GM19468 (cell line): ENCODE results near the gene FAM98B.
A peak's percentile ranks its signal among the peaks of the same experiment; 100 is the strongest.
"Not testable (repeated sequence)": the region's sequence is repeated elsewhere in the genome, so short reads cannot be mapped to it uniquely, and the experiment has no call there.

ENCODE experiments used
- ATAC-seq: cut with Tn5 transposase; IDR thresholded peaks from one replicate; pipeline ENCODE4 v1.9.1; 2021; ENCODE audit warnings: mild to moderate bottlenecking, moderate library complexity, moderate number of reproducible peaks; ENCODE audit not compliant: unreplicated experiment; ENCODE audit errors: extremely low read depth

Gene FAM98B

GRCh38 chr15:38453971-38454695 is at the start of gene FAM98B:
TSS of gene FAM98B (plus strand) at chr15:38454127. CDS start at chr15:38454162, 35 bp downstream.
- peak; percentile 51 for ATAC-seq

DNA sequence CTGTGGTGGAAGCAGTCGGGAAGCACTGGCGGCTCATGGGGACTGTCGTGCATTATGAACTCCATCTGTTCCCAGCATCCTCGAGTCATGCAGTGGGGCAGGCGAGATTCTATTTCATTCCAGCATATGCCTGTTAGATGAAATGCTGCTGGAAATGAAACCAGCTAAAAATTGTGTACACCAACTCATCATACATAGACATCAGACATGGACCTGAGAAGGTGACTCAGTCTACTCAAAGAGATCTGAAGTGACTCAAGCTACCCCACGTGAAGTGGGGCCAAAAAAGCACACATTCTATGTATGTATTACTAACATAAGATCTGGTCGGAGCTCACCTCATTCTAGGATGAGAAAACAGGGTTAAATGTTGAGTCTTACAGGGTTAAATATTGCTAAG is 47.5 kb upstream of the FAM98B start:
- no peak for ATAC-seq

DNA sequence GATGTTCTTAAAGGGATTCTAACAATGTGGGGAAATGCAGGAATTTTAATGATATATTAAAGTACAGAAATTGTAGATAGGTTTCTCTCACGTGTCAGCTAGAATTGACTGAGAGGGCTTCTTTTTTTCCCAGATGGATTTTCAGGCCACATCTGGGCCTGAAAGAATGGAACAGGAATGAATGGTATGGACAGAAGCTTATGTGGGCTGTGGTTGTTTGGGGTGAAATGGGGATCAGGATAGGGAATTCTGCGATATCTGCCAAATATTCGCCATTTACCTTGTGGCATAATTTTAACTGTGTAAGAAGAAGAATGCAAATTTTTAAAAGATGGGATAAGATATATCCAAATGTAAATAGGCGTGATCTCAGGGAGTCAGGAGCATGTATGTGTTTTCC is 45.4 kb upstream of the FAM98B start:
- no peak for ATAC-seq

- no peak for ATAC-seq
Observed at GRCh38 chr15:38411902-38412301, 42.0 kb upstream of the FAM98B start.

DNA sequence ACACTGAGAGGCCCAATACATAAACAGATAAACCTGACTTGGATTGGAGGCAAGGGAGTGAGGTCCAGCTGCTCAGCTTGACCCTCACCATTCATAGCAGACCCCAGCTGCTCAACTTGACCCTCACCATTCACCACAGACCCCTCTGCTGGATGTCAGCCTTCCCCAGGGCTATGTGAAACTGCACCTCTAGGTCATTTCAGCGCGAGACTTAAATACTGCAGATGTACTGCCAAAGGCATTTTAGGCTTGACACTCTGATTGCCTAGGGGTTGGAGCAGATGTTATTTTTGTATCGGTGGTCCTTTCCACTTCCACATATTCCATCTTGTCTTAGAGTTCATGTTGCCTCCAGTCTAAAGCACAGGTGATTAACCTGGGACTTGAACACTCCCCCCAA is 41.5 kb upstream of the FAM98B start:
- ATAC-seq: no peak

GRCh38 chr15:38414357-38414756 is 39.6 kb upstream of the FAM98B start:
- no peak for ATAC-seq

DNA sequence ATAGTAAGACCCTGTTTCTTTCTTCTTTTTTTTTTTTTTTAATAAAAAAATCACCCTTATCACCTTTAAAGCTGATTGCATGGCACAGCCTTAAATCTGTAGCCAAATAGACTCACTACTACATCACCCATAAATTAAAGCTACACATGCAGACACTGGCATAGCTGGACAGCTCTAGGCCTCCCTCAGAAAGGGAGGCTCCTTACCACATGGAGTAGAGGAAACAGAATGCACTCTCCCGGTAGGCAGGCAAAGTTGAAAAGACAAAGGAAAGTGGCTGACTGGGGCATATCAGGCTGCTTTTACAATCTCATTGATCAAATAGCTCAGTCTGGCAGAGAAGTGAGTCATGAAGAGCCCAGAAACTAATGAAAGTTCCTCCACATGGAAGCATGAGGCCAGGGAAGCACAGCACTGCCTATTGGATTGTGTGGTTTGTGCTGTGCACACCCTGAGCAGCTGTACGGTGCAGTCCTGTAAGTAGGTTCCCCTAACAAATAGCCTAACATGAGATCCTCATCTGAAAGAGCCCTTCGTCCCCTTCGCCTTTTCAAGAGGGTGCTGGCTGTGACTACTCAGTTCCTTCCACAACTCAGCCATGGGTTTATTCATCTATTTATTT is 32.7 kb upstream of the FAM98B start:
- no peak for ATAC-seq

DNA sequence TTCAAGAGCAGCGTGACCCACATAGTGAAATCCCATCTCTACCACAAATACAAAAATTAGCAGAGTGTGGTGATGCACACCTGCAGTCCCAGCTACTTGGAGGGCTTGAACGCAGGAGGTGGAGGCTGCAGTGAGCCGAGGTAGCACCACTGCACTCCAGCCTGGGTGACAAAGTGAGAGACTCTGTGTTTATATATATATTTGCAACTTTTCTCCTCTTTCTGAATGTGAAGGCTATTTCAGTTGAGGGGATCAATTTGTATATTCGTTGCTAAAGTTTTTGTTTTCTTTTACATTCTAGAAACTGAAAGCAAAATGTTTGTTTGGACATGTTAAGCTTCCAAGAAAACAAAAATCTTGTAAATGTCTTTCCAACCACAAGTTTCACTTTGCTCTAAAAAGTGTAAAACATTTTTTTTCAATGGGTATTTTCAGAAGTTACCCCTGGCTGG is 29.8 kb upstream of the FAM98B start:
- peak; percentile 33 for ATAC-seq

DNA sequence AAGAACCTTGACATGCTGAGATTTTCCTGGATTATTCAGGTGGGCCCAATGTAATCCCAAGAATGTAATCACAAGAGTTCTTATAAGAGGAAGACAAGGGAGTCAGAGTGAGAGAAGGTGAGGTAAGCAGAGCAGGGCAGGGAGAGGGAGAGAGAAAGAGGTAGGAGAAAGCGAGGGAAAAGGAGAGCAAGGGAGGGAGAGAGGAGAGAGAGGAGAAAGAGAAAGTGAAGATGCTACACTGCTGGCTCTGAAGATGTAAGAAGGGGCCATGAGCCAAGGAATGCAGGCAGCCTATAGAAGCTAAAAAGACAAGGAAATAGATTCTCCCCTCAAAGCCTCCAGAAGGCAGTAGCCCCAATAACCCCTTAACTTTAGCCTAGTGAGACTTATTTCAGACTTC is 28.7 kb upstream of the FAM98B start:
- no peak for ATAC-seq

GRCh38 chr15:38427380-38427779 is 26.5 kb upstream of the FAM98B start:
- no peak for ATAC-seq

DNA sequence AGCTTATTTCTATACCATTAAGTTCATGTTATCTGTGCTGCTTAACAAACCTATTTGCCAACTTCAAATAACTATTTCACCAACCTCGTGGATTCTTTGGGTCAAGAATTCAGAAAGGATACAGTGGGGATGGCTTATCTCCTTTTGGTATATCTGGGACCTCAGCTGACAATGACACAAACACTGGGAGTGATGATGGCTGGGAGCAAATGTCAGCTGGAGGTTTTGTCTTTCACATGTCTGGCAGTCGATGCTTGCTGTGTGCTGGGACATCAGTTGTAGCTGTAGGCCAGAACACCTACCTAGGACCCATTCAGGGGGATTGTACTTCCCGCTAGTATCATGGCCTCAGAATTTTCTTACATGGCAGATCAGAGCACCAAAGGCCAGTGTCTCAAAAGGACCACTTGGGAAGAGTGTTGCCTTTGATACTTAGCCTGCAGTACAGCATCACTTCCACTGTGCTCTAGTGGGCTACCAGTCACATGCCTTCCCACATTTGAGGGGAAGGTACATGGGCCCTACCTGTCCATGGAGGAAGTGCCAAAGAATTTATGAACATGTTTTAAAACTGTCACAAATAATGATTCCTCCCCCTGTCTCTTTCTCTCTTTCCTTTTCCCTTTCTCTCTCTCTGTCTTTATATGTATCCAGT is 23.7 kb upstream of the FAM98B start:
- no peak for ATAC-seq

- ATAC-seq: no peak
Observed at GRCh38 chr15:38436993-38437392, 16.9 kb upstream of the FAM98B start.

DNA sequence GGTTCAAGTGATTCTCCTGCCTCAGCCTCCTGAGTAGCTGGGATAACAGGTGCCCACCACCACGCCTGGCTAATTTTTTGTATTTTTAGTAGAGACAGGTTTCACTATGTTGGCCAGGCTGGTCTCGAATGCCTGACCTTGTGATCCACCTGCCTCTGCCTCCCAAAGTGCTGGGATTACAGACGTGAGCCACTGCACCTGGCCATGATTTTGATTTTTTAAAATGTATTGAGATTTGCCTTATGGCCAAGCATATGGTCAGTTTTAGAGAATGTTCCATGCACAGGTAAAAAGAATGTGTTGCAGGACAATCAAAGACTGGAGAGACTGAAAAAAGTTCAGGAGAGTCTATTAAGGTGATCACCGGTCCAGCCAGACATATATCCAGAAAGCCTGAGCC is 16.3 kb upstream of the FAM98B start:
- not testable (repeated sequence) for ATAC-seq

DNA sequence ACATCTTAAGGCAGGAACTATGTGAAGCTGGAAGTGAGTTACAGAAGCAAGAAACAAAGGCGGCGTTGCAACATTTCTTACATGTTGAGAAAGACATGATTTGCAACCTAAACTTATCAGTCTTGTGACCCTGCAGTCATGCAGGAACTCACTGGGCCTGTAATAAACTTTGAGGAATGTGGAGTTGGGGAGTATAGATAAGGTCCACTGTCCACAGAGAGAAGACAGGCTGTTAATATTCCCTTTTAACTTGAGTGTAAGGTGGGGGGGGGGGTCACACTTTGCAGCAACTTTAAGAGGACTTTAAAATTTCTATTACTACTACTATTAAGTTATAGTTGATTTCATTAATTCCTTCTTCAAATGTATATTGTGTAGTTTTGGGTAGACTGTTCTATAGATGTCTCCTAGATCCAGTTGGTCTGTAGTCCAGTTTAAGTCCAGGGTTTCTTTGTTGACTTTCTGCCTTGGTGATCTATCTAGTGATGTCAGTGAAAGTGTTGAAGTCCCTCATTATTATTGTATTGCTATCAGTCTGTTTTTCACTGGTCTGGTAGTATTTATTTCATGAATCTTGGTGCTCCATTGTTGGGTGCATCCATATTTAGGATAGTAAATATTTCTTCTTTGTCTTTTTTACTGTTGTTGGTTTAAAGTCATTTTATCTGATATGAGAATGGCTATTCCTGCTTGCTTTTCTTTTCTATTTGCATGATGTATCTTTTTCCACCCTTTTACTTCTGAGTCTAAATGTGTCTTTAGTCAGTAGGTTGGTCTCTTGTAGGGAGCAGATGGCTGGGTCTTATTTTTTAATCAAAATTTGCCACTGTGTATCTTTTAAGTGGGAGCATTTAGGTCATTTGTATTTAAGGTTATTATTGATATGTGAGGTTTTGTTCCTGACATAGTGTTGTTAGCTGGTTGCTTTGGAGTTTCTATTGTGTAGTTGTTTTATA is 15.6 kb upstream of the FAM98B start:
- ATAC-seq: no peak

DNA sequence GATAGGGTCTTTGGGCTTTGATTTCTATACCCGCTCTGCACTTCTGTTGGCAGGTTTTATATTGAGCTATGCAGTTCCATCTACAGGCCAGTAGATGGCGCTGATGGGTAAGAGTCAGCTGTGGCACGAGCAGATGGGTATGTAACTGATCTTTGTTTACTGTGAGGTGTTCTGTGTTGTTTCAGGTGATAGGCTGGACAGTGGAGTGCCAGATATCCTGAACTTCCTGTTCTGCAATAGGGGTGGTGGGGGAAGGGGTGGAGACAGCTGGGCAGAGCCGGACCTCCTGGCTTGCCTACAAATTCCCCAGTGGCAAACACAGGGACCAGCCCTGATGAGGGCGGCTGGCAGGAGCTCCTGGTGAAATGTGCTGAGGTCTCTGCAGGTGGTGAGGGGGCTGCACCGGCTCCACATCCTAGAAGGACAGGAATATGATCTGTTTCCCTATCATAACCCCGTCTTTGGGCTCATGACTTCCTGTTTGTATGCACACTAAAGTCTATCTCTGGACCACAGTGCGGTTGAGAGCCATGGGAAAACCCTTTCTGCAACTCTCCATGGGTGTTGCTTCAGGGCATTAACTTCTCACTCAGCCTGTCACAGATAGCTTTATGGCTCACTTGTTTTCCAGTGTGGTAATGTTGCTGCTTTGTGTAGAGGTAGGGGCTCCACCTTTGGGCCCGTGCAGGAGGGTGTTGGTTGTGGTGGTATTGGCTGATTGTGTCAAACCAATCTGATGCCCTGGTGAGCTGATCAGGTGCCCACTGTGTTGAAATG is 13.4 kb upstream of the FAM98B start:
- peak; percentile 47 for ATAC-seq

GRCh38 chr15:38441130-38441519 is 12.8 kb upstream of the FAM98B start:
- ATAC-seq: no peak

DNA sequence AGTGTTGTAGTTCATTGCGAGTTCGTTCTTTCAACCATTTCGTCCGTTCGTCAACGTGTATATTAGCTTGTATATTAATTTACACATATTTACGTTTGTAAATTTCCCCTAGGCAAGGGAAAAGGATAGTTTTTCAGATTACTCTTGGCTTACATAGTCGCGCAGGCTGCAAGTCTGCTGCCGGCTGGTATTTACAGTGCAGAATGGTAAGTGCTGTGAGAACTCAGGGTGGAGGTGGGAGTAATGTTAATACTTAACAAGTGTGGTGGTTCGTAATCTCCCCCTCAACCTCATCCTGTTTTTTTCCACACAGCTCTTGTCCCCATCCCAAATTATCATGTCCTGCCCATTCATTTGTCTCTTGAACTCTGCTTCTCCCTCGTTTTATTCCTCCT is 766 bp downstream of the FAM98B start:
- no peak for ATAC-seq

DNA sequence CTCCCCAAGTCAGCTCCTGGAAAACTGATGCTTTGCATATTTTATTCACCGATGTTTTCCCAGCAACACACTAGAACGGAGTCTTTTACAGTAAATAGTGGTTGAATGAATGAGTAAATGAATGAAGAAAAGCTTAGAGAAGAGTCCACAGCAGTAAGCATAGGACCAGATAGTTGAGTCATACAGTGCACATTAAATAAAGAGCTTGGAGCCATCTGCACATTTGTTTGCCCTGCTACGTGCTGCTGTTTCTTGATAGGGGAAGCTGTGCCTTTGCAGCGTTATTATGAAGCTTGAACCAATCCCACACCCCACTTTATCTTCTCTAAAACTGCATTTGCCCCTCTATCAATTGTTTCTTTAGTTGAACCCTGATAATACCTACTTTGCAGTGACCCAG is 1.2 kb downstream of the FAM98B start:
- ATAC-seq: no peak

DNA sequence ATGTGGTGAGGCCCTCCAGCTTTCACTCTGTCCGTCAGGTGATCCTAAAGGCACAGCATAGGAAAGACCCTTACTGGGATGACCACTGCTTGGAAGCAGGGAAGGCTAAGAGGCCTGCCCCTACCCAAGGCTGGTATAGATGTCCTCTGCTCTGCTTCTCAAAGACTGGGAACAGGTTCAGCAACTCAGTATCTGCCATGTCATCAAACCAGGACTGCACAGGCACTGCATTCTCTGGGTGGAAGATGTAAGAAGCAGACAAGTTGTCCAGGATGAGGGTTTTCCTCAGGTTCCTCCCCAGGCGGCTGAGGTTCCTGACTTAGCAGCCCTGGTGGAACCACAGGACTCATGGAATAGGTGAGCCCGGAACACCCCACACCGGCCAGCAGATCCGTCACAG is 4.7 kb downstream of the FAM98B start:
- ATAC-seq: no peak

- no peak for ATAC-seq
Observed at GRCh38 chr15:38459480-38459879, 5.6 kb downstream of the FAM98B start.
